Hepatocyte (in vitro differentiated cells): ENCODE results near the gene MUC4. TPM values are rescaled to one million over a fixed set of nuclear protein-coding genes. Genes with fewer than 3 reads are reported as not detected.
"Not testable (repeated sequence)": the region's sequence is repeated elsewhere in the genome, so short reads cannot be mapped to it uniquely, and the experiment has no call there.

ENCODE experiments used
- DNase-seq: peaks from one replicate; pipeline ENCODE4 v3.0.0-alpha.2; 2016; ENCODE audit warnings: low spot score
- H2AFZ ChIP-seq: fragments of 200-600 bp; sonication (generic); 2 replicates; pipeline ENCODE4 v1.6.0; 2016; ENCODE audit warnings: antibody characterized with exemption, mild to moderate bottlenecking
- H3K27ac ChIP-seq: fragments of 200-600 bp; sonication (generic); 2 replicates; pipeline ENCODE4 v1.5.1; 2016; ENCODE audit warnings: mild to moderate bottlenecking
- H3K27me3 ChIP-seq: fragments of 200-600 bp; sonication (generic); 2 replicates; pipeline ENCODE4 v1.6.1; 2016
- H3K36me3 ChIP-seq: fragments of 200-600 bp; sonication (generic); replicated peaks from 2 replicates; pipeline ENCODE4 v1.5.1; 2016; ENCODE audit warnings: low read depth; ENCODE audit not compliant: insufficient read depth
- H3K4me1 ChIP-seq: fragments of 200-600 bp; sonication (generic); 2 replicates; pipeline ENCODE4 v1.5.1; 2016; ENCODE audit warnings: mild to moderate bottlenecking, moderate library complexity; ENCODE audit not compliant: insufficient read depth
- H3K4me2 ChIP-seq: fragments of 200-600 bp; sonication (generic); 2 replicates; pipeline ENCODE4 v1.6.0; 2016
- H3K4me3 ChIP-seq: fragments of 200-600 bp; sonication (generic); 2 replicates; pipeline ENCODE4 v1.5.1; 2016; ENCODE audit warnings: mild to moderate bottlenecking
- H3K79me2 ChIP-seq: fragments of 200-600 bp; sonication (generic); 2 replicates; pipeline ENCODE4 v1.6.0; 2017; ENCODE audit warnings: mild to moderate bottlenecking
- H3K9me2 ChIP-seq: fragments of 200-600 bp; sonication (generic); replicated peaks from 2 replicates; pipeline ENCODE4 v1.6.0; 2017; ENCODE audit warnings: mild to moderate bottlenecking; ENCODE audit not compliant: insufficient read depth
- H3K9me3 ChIP-seq: fragments of 200-600 bp; sonication (generic); 2 replicates; pipeline ENCODE4 v1.5.1; 2016; ENCODE audit warnings: low read depth, mild to moderate bottlenecking
- H4K20me1 ChIP-seq: fragments of 200-600 bp; sonication (generic); 2 replicates; pipeline ENCODE4 v1.6.0; 2016; ENCODE audit warnings: mild to moderate bottlenecking; ENCODE audit not compliant: insufficient read depth, poor library complexity, severe bottlenecking
- EZH2 ChIP-seq: fragments of 200-600 bp; sonication (generic); IDR thresholded peaks from 2 replicates; pipeline ENCODE4 v1.6.1; 2016; ENCODE audit warnings: antibody characterized with exemption, mild to moderate bottlenecking, borderline replicate concordance
- EZH2phosphoT487 ChIP-seq: fragments of 200-600 bp; sonication (generic); IDR thresholded peaks from one replicate; pipeline ENCODE4 v1.6.1; 2018; ENCODE audit warnings: antibody characterized with exemption, mild to moderate bottlenecking, low read depth, moderate library complexity; ENCODE audit not compliant: unreplicated experiment, severe bottlenecking
- WGBS: methylation state at CpG from one replicate; pipeline ENCODE4 v1.1.6; 2016; ENCODE audit warnings: low lambda C conversion rate; ENCODE audit errors: missing lambda C conversion rate; 5-methylcytosine and 5-hydroxymethylcytosine counted together
- polyA plus RNA-seq: library from polyadenylated mRNA; unstranded; fragments of >200 nt; fragmentation: Nextera tagmentation; extraction: Ambion mirVana; gene quantifications from 2 replicates; pipeline ENCODE4 v1.2.1, GENCODE V29; 2016
- total RNA-seq: library from RNA; depleted of rRNA; stranded (reverse); fragments of >200 nt; gene quantifications from 2 replicates; pipeline ENCODE4 v1.2.3, GENCODE V29; 2014
- TF ChIP-seq, protein P1 (sequence below): fragments of 200-600 bp; sonication (generic); IDR thresholded peaks from 2 replicates; pipeline ENCODE4 v1.5.1; 2016; ENCODE audit warnings: antibody characterized with exemption, mild to moderate bottlenecking; ENCODE audit not compliant: poor library complexity

MUC4 gene
- total and polyA plus RNA-seq, 2 experiments from 2014 or later, result 0.89 to 1.7 TPM

DNA sequence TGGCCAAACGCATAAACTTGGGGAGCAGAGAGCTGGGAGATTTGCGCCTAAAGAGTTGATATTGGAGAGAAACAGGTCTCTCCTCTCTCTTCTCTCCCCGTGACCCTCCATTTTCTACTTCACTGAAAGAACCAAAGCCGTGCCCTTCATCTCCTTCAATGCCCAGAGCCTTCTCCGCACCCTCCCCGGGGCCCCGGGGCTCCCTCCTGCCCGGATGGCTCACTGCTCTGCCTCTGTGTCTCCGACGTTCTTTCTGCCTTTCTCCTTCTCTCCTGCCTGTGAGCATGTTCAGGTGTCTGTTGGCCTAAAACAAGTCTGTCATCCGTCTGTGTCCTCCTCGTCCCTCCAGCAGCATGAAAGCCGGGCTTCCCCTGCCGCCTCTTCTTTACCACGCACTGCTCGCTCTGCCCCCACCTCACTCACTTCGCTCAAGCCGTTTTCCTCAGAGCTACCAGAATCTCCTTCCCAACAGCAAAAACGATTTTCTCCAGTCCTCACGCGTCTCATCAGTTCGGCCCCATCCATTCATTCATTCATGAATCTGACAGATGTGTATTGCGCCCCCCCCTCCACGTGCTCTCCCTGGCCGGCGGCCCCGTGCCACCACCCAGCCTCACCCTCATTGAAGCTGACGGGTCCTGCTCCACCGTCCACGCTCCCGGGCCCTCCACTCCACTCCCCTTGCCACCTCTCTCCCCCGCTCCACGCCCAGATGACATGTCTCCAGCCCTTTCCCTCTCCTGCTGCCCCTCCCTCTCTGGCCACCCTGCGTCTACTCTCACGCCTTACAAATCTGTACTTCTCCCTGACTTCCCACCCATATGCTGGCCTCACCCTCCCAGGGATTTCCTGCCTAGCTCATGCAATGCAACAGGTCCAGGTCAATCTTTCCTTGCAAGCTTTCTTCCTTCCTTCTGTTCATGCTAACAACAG lies 10.2 kb downstream of the MUC4 start:
- no peak for TF ChIP-seq EZH2
- no peak for TF ChIP-seq EZH2phosphoT487
- TF ChIP-seq, protein P1, sequence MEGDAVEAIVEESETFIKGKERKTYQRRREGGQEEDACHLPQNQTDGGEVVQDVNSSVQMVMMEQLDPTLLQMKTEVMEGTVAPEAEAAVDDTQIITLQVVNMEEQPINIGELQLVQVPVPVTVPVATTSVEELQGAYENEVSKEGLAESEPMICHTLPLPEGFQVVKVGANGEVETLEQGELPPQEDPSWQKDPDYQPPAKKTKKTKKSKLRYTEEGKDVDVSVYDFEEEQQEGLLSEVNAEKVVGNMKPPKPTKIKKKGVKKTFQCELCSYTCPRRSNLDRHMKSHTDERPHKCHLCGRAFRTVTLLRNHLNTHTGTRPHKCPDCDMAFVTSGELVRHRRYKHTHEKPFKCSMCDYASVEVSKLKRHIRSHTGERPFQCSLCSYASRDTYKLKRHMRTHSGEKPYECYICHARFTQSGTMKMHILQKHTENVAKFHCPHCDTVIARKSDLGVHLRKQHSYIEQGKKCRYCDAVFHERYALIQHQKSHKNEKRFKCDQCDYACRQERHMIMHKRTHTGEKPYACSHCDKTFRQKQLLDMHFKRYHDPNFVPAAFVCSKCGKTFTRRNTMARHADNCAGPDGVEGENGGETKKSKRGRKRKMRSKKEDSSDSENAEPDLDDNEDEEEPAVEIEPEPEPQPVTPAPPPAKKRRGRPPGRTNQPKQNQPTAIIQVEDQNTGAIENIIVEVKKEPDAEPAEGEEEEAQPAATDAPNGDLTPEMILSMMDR, result no peak
- H3K4me3 ChIP-seq, result no peak overlapping the region
- DNase-seq, result no peak
- no peaks in the 10 kb centered on the region for H3K36me3 ChIP-seq
- no peaks in the 10 kb centered on the region for H3K79me2 ChIP-seq
- H3K27me3 ChIP-seq, result no peaks in the 10 kb centered on the region
- H2AFZ ChIP-seq, result no peak overlapping the region
- 79% methylated on average over 27 of the region's 35 CpGs for WGBS
- H3K27ac ChIP-seq, result no peak overlapping the region
- no peaks in the 10 kb centered on the region for H3K9me3 ChIP-seq
- peaks cover 10% of the 10 kb centered on the region for H3K4me1 ChIP-seq
- H3K9me2 ChIP-seq, result no peaks in the 10 kb centered on the region
- no peaks in the 10 kb centered on the region for H4K20me1 ChIP-seq
- no peak overlapping the region for H3K4me2 ChIP-seq

DNA sequence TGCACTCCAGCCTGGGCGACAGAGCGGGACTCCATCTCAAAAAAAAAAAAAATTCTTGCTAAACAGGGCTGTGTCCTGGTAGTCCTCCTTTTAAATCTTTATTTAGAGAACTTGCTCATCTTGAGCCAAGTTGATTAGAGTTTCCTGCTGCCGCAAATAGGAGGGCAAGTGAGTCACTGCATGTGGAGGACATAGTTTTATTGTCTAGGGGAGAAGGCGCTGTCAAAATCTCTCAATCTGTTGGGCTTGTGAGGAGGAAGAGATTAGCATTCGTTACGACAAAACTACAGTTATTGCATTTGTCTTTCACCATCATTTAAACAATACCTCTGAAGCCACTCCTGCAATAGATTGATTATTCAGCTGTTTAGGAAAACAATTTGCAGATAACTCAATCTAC lies 11.5 kb downstream of the MUC4 start:
- Histone ChIP-seq H3K4me1 (peaks cover 10% of the 10 kb centered on the region), H3K36me3 (no peaks in the 10 kb centered on the region), H3K4me2 (no peak overlapping the region), H3K9me3 (no peaks in the 10 kb centered on the region), H3K27ac (no peak overlapping the region), H3K79me2 (no peaks in the 10 kb centered on the region), H2AFZ (no peak overlapping the region), H3K9me2 (no peaks in the 10 kb centered on the region), H4K20me1 (no peaks in the 10 kb centered on the region), H3K4me3 (no peak overlapping the region), H3K27me3 (no peaks in the 10 kb centered on the region)
- no peak for DNase-seq
- WGBS, result 80% methylated on average over 6 of the region's 6 CpGs
- TF ChIP-seq, protein P1, result no peak
- TF ChIP-seq EZH2phosphoT487 (no peak), EZH2 (no peak)

DNA sequence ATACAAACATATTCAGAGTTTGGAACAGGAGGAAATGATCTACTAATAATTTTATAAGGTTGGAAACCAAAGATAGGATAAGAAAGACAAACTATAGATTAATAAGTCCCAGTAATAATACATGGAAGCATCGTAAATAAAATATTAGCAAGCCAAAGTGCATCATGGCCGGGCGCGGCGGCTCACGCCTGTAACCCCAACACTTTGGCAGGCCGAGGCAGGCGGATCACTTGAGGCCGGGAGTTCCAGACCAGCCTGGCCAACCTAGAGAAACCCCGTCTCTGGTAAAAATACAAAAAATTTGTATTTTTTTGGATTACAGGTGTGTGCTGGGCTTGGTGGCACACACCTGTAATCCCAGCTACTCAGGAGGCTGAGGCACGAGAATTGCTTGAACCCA lies 14.9 kb downstream of the MUC4 start:
- no peaks in the 10 kb centered on the region for H3K36me3 ChIP-seq
- H3K27ac ChIP-seq, result no peak overlapping the region
- TF ChIP-seq EZH2phosphoT487 (no peak), EZH2 (no peak)
- TF ChIP-seq, protein P1, result no peak
- 93% methylated on average over 11 of the region's 11 CpGs for WGBS
- H3K4me2 ChIP-seq, result no peak overlapping the region
- no peaks in the 10 kb centered on the region for H3K9me3 ChIP-seq
- H3K27me3 ChIP-seq, result no peaks in the 10 kb centered on the region
- no peaks in the 10 kb centered on the region for H4K20me1 ChIP-seq
- no peak for DNase-seq
- no peak overlapping the region for H3K4me3 ChIP-seq
- H2AFZ ChIP-seq, result no peak overlapping the region
- H3K4me1 ChIP-seq, result no peaks in the 10 kb centered on the region
- no peaks in the 10 kb centered on the region for H3K79me2 ChIP-seq
- no peaks in the 10 kb centered on the region for H3K9me2 ChIP-seq

DNA sequence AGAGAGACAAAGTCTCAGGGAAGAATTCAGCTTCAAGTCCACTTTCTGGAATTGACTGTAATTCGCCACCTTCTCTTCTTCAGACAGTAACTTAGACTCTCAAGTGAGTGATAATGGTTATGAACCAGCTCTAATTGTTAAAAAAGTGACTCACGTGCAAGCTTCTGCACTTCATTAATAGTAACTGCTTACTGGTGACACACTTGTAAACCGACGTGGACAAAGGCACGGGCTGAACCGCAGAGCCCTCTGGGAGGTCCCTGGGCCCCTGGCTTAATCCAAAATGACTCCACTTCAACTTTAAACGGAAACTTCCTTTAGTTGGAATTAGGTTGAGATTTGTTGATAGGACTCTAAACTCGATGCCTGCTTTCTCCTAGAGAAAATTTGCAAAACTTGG lies 17.0 kb downstream of the MUC4 start:
- 39% methylated on average over 8 of the region's 8 CpGs for WGBS
- no peak overlapping the region for H3K27ac ChIP-seq
- DNase-seq, result no peak
- no peaks in the 10 kb centered on the region for H4K20me1 ChIP-seq
- no peak overlapping the region for H2AFZ ChIP-seq
- H3K36me3 ChIP-seq, result no peaks in the 10 kb centered on the region
- H3K79me2 ChIP-seq, result no peaks in the 10 kb centered on the region
- H3K4me2 ChIP-seq, result no peak overlapping the region
- H3K9me2 ChIP-seq, result no peaks in the 10 kb centered on the region
- TF ChIP-seq, protein P1, result no peak
- no peak for TF ChIP-seq EZH2
- TF ChIP-seq EZH2phosphoT487, result no peak
- no peaks in the 10 kb centered on the region for H3K27me3 ChIP-seq
- no peak overlapping the region for H3K4me3 ChIP-seq
- no peaks in the 10 kb centered on the region for H3K4me1 ChIP-seq
- no peaks in the 10 kb centered on the region for H3K9me3 ChIP-seq

DNA sequence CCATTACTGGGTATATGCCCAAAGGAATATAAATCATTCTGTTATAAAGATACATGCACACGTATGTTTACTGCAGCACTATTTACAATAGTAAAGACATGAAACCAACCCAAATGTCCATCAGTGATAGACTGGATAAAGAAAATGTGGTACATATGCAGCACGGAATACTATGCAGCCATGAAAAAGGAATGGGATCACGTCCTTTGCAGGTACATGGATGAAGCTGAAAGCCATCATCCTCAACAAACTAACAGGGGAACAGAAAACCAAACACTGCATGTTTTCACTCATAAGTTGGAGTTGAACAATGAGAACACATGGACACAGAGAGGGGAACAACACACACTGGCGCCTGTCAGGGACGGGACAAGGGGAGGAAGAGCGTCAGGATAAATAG lies 19.1 kb downstream of the MUC4 start:
- not testable (repeated sequence) for H3K27me3 ChIP-seq, H3K36me3 ChIP-seq, DNase-seq, H3K4me2 ChIP-seq, H3K27ac ChIP-seq, H2AFZ ChIP-seq, H3K9me2 ChIP-seq, H3K4me3 ChIP-seq, H3K4me1 ChIP-seq, H3K9me3 ChIP-seq, H4K20me1 ChIP-seq, H3K79me2 ChIP-seq
- WGBS, result 83% methylated on average over 6 of the region's 6 CpGs
